SK-N-SH treated with all-trans-retinoic acid at 6 μM for 48 hours (cell line): Measurements from ENCODE around the gene MPST.

Source experiments
- ATAC-seq: fragments of 200-7000 bp; cut with Tn5 transposase; 3 replicates; pipeline ENCODE4 v1.9.1; 2020; ENCODE audit warnings: mild to moderate bottlenecking, moderate library complexity
- ARNTL ChIP-seq: fragments of 450-650 bp; formaldehyde crosslinking; IDR thresholded peaks from 2 replicates; pipeline ENCODE4 v1.5.0; 2020; ENCODE audit warnings: low read depth, mild to moderate bottlenecking, moderate library complexity, borderline replicate concordance
- BACH2 ChIP-seq: fragments of 250-450 bp; sonication (Bioruptor Pico); IDR thresholded peaks from 2 replicates; pipeline ENCODE4 v1.9.0; 2021; ENCODE audit warnings: mild to moderate bottlenecking, borderline replicate concordance
- CSDC2 ChIP-seq: fragments of 250-450 bp; sonication (Bioruptor Pico); IDR thresholded peaks from 2 replicates; pipeline ENCODE4 v1.5.0; 2020; ENCODE audit warnings: mild to moderate bottlenecking, moderate library complexity
- CSRNP3 ChIP-seq: fragments of 250-450 bp; sonication (Bioruptor Pico); IDR thresholded peaks from 2 replicates; pipeline ENCODE4 v1.5.1; 2021; ENCODE audit warnings: mild to moderate bottlenecking, moderate library complexity
- ESRRG ChIP-seq: fragments of 250-450 bp; sonication (Bioruptor Pico); IDR thresholded peaks from 2 replicates; pipeline ENCODE4 v1.6.1; 2021; ENCODE audit warnings: mild to moderate bottlenecking
- GLIS3 ChIP-seq: fragments of 250-450 bp; sonication (Bioruptor Pico); IDR thresholded peaks from 2 replicates; pipeline ENCODE4 v1.5.0; 2020; ENCODE audit warnings: mild to moderate bottlenecking, moderate library complexity
- PPARA ChIP-seq: fragments of 250-450 bp; sonication (Bioruptor Pico); IDR thresholded peaks from 2 replicates; pipeline ENCODE4 v1.5.0; 2020; ENCODE audit warnings: mild to moderate bottlenecking, borderline replicate concordance
- RARB ChIP-seq: fragments of 250-450 bp; sonication (Bioruptor Pico); IDR thresholded peaks from 2 replicates; pipeline ENCODE4 v1.8.0; 2021; ENCODE audit warnings: mild to moderate bottlenecking, moderate library complexity
- SNAI2 ChIP-seq: fragments of 250-450 bp; sonication (Bioruptor Pico); IDR thresholded peaks from 2 replicates; pipeline ENCODE4 v1.5.0; 2020; ENCODE audit warnings: mild to moderate bottlenecking, moderate library complexity
- TCF4 ChIP-seq: fragments of 250-450 bp; sonication (Bioruptor Pico); IDR thresholded peaks from 2 replicates; pipeline ENCODE4 v1.8.0; 2021; ENCODE audit warnings: mild to moderate bottlenecking, moderate library complexity, borderline replicate concordance
- ZC3H10 ChIP-seq: fragments of 250-450 bp; sonication (Bioruptor Pico); IDR thresholded peaks from 2 replicates; pipeline ENCODE4 v1.5.1; 2021; ENCODE audit warnings: mild to moderate bottlenecking, moderate library complexity
- ZFP3 ChIP-seq: fragments of 250-450 bp; sonication (Bioruptor Pico); IDR thresholded peaks from 2 replicates; pipeline ENCODE4 v1.5.0; 2020; ENCODE audit warnings: mild to moderate bottlenecking, moderate library complexity
- ZFP30 ChIP-seq: fragments of 450-650 bp; formaldehyde crosslinking; IDR thresholded peaks from 2 replicates; pipeline ENCODE4 v1.5.0; 2022; ENCODE audit warnings: mild to moderate bottlenecking, moderate library complexity
- ZNF70 ChIP-seq: fragments of 450-650 bp; formaldehyde crosslinking; IDR thresholded peaks from 2 replicates; pipeline ENCODE4 v1.5.0; 2020; ENCODE audit warnings: mild to moderate bottlenecking, moderate library complexity
- ZNF8 ChIP-seq: fragments of 450-650 bp; formaldehyde crosslinking; IDR thresholded peaks from 2 replicates; pipeline ENCODE4 v1.5.0; 2020; ENCODE audit warnings: mild to moderate bottlenecking, moderate library complexity
- TF ChIP-seq, protein P1 (sequence below): fragments of 250-450 bp; sonication (Bioruptor Pico); IDR thresholded peaks from 2 replicates; pipeline ENCODE4 v1.8.0; 2021; ENCODE audit warnings: low read depth, mild to moderate bottlenecking, moderate library complexity, borderline replicate concordance
- TF ChIP-seq, protein P2 (sequence below): fragments of 250-450 bp; sonication (Bioruptor Pico); IDR thresholded peaks from 2 replicates; pipeline ENCODE4 v1.5.0; 2020; ENCODE audit warnings: mild to moderate bottlenecking, moderate library complexity

MPST gene

GRCh38 chr22:37049224-37049623 is 29.7 kb downstream of the MPST start:
- TF ChIP-seq, protein P1, sequence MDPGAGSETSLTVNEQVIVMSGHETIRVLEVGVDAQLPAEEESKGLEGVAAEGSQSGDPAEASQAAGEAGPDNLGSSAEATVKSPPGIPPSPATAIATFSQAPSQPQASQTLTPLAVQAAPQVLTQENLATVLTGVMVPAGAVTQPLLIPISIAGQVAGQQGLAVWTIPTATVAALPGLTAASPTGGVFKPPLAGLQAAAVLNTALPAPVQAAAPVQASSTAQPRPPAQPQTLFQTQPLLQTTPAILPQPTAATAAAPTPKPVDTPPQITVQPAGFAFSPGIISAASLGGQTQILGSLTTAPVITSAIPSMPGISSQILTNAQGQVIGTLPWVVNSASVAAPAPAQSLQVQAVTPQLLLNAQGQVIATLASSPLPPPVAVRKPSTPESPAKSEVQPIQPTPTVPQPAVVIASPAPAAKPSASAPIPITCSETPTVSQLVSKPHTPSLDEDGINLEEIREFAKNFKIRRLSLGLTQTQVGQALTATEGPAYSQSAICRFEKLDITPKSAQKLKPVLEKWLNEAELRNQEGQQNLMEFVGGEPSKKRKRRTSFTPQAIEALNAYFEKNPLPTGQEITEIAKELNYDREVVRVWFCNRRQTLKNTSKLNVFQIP (CRISPR knock-in tag) = no peak
- no peak for TF ChIP-seq ARNTL (CRISPR knock-in tag)
- TF ChIP-seq ESRRG (CRISPR knock-in tag) = no peak
- no peak for TF ChIP-seq ZFP3 (CRISPR knock-in tag)
- no peak for TF ChIP-seq ZC3H10 (CRISPR knock-in tag)
- no peak for TF ChIP-seq CSDC2 (CRISPR knock-in tag)
- TF ChIP-seq, all 23 proteins: peak for 0
- no peak for ATAC-seq

- no peak for ATAC-seq
- TF ChIP-seq TCF4 (CRISPR knock-in tag) (no peak), ARNTL (CRISPR knock-in tag) (no peak)
Measured at GRCh38 chr22:37050913-37051312, 31.4 kb downstream of the MPST start.

- TF ChIP-seq ZFP30 = no peak
- TF ChIP-seq, protein P2, sequence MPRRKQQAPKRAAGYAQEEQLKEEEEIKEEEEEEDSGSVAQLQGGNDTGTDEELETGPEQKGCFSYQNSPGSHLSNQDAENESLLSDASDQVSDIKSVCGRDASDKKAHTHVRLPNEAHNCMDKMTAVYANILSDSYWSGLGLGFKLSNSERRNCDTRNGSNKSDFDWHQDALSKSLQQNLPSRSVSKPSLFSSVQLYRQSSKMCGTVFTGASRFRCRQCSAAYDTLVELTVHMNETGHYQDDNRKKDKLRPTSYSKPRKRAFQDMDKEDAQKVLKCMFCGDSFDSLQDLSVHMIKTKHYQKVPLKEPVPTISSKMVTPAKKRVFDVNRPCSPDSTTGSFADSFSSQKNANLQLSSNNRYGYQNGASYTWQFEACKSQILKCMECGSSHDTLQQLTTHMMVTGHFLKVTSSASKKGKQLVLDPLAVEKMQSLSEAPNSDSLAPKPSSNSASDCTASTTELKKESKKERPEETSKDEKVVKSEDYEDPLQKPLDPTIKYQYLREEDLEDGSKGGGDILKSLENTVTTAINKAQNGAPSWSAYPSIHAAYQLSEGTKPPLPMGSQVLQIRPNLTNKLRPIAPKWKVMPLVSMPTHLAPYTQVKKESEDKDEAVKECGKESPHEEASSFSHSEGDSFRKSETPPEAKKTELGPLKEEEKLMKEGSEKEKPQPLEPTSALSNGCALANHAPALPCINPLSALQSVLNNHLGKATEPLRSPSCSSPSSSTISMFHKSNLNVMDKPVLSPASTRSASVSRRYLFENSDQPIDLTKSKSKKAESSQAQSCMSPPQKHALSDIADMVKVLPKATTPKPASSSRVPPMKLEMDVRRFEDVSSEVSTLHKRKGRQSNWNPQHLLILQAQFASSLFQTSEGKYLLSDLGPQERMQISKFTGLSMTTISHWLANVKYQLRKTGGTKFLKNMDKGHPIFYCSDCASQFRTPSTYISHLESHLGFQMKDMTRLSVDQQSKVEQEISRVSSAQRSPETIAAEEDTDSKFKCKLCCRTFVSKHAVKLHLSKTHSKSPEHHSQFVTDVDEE (CRISPR knock-in tag) = no peak
- TF ChIP-seq, all 23 proteins: peak for 0
- ATAC-seq = peak; percentile 98
Measured at GRCh38 chr22:37051391-37052385, 32.1 kb downstream of the MPST start, which contains the start of gene KCTD17. TSS of gene KCTD17 (plus strand) at chr22:37051742. CDS start at chr22:37051761, 19 bp downstream.

DNA sequence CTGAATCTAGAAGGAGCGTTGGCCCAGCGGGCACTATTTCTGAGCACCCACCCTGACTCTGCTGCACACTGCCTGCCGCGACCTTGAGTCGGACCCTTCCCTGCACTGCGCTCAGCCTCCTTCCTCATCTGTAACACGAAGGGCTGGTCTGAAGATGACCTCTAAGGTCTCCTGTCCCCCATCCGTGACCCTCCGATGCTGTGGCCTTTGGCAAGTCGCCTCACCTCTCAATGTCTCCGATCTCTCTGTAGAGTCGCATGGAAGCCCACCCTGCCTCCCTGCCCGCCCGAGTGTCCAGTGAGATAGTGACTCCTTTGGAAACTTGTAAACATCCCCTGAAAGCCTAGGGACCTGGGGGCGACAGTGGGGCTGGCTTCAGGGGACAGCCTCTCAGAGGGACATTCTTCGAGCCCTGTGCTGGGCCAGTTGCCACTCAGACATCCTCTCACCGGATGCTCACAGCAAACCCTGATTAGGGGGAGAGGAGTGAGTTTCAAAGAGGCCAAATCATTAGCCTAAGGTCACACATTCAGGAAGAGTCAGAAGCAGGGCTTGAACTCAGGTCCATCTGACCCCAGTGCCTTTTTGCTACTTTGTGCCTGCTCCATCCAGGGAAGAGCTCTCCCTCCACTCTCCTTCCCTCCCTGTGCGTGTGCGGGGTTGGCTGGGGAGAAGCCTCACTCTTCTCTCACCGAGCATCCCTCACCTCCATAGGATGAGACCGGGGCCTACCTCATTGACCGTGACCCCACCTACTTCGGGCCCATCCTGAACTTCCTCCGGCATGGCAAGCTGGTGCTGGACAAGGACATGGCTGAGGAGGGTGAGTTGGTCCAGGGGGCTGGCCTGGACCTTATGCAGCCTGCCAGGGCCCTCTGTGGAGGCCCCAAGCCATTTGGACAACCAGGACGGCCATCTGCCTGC is 33.1 kb downstream of the MPST start:
- no peak for ATAC-seq
- no peak for TF ChIP-seq BACH2 (CRISPR knock-in tag)
- TF ChIP-seq ARNTL (CRISPR knock-in tag) = no peak
- no peak for TF ChIP-seq CSDC2 (CRISPR knock-in tag)
- TF ChIP-seq SNAI2 (CRISPR knock-in tag) = no peak
- TF ChIP-seq CSRNP3 (CRISPR knock-in tag) = no peak
- no peak for TF ChIP-seq ZNF70 (CRISPR knock-in tag)
- TF ChIP-seq, protein P2 (CRISPR knock-in tag) = no peak
- TF ChIP-seq, protein P1 (CRISPR knock-in tag) = no peak
- no peak for TF ChIP-seq ESRRG (CRISPR knock-in tag)
- no peak for TF ChIP-seq ZFP3 (CRISPR knock-in tag)
- no peak for TF ChIP-seq ZNF8
- no peak for TF ChIP-seq ZFP30
- no peak for TF ChIP-seq PPARA (CRISPR knock-in tag)
- TF ChIP-seq ZC3H10 (CRISPR knock-in tag) = no peak
- TF ChIP-seq GLIS3 (CRISPR knock-in tag) = no peak
- TF ChIP-seq RARB (CRISPR knock-in tag) = no peak
